ENCODE measurements around the gene UPK1B.

The UPK1B gene

DNA sequence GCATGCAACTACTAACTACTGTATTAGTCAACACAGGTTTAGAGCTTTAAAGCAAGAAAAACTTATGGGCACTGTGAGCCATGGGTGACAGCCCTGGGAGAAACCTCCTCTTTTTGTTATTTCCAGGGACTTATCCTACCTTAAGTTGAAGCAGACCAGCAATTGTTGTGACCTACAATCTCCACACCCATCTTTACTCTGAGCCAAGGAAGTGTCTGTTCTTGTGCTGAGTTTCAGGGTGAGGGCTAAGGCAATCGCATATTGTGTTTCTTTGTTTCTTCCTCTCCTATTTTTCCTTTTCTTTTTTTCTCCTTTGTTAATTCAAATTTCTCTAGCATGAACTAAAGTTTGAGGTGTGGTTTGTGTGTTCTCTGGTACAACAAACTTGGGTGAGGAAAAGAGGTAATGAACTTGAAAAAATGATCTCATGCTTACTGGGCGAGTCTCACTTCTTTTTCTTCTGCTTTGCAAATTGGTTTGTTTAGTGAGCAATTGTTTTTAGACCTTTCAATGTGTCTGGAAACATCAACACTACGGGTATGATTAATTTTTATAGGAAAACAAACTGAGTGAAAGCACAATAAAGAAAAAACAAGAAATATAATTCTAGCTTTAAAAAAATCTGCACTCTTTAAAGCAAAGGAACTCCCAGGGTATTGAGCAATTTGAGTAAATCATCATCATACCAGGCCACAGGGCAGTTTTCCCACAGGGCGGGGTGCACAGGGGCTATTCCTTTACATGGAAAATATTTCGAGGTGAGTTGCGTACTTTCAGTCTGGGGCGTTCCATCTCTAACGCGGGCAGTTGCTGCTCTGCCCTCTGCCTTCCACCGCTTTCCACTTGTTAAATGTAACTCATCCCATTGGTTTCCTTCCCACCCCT is 2.7 kb downstream of the UPK1B start:
- in situ Hi-C loops (cut with MboI; ENCODE audit: low sequenced_read_pairs), result no loop called here

GRCh38 chr3:119176778-119177177 is 3.4 kb downstream of the UPK1B start:
- in situ Hi-C loops (cut with MboI; ENCODE audit: low sequenced_read_pairs), result no loop called here

DNA sequence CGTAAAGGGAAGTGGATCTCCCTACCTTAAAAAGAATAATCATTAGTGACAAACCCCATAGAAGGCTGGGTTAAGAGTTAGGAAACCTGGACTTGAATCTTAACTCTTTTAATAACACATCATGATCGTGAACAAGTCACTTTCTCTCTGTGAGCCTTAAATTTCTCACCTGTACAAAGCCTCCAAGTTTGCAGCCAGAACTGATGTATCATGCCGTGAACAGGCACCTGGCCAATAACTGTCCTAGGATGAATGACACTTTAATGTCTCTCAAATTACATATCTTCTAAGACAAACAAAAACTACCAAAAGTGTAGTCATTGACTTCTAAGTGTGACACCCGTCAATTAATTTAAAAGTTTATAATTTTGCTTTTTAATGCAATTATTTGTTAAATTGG is 3.9 kb downstream of the UPK1B start:
- in situ Hi-C loops (cut with MboI; ENCODE audit: low sequenced_read_pairs), result no loop called here

- in situ Hi-C loops (cut with MboI; ENCODE audit: low sequenced_read_pairs), result no loop called here
Measured at GRCh38 chr3:119181765-119182164, 8.4 kb downstream of the UPK1B start.

GRCh38 chr3:119184111-119184510 is 10.7 kb downstream of the UPK1B start:
- in situ Hi-C loops (cut with MboI; ENCODE audit: low sequenced_read_pairs), result no loop called here

DNA sequence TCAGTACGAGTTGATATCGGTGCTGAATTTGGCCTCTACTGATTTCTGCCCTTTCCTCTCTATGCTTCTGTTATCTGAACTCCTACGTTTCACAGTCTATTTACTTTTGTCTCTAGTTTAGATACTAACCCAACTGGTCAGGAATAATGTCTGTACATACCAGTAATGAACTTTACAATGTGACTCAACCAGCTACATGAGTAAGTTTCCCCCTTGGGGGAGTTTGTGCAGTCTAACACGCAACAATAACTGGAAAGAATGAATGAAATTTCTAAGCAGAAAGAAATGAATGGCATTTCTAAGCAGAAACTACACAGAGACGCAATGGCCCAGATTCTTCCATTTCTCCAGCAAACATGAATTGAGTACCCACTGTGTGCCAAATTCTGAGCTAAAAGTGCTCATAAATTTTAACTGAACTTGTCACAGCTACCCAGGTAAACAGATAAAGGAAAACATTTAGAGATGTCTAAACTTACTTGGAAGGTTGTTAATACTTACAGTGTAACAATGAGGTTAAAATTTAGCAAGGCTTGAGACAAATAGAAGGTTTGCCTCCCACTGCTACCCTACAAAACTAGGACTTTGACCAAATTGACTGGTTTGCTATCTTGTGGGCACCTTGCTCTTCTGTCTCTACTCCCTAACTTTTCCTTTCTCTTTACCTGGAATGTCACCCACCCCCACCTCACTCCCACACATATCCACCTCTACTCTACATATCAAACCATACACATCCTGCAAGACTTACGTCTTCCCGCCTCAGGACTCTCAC is 11.6 kb downstream of the UPK1B start:
- in situ Hi-C loops (cut with MboI; ENCODE audit: low sequenced_read_pairs), result no loop called here

GRCh38 chr3:119187266-119187665 is 13.9 kb downstream of the UPK1B start:
- in situ Hi-C loops (cut with MboI; ENCODE audit: low sequenced_read_pairs), result no loop called here

GRCh38 chr3:119191800-119192199 is 18.4 kb downstream of the UPK1B start:
- in situ Hi-C loops (cut with MboI; ENCODE audit: low sequenced_read_pairs), result no loop called here

DNA sequence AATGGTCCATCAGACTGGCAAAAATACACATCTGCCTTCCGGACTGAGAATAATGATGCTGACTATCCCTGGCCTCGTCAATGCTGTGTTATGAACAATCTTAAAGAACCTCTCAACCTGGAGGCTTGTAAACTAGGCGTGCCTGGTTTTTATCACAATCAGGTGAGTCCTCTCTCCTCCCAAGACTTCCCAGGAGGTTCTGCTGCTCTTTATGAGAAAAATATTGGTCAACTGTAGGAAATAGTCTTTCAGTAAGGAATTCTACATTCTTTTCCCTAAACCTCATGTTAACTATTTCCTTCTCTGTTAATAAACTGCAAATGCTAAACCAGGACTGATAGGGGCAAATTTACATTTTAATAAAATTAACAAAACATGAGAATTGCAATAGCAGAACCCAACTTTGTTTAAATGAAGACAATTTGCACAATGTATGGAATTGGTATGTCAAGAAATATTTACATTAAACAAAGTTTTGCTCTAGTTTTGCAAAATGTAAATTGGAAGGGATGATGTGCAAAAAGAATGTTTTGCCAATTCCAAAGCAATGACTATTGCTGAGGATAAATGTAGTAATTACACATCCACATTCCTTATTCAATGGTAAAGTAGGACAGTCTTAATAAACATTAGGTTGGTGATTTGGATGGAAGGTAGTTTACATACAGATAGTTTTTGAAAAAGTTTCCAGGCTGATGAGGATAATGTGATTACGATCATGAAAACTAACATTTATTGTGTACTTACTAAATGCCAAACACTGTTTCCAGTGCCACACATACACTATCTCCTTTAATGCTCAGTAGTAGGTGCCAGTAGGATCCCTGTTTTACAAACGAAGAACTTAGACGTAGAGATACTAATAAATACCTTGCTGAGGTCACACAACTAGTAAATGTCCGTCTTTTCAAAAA is 21.1 kb downstream of the UPK1B start:
- in situ Hi-C loops (cut with MboI; ENCODE audit: low sequenced_read_pairs), result no loop called here

DNA sequence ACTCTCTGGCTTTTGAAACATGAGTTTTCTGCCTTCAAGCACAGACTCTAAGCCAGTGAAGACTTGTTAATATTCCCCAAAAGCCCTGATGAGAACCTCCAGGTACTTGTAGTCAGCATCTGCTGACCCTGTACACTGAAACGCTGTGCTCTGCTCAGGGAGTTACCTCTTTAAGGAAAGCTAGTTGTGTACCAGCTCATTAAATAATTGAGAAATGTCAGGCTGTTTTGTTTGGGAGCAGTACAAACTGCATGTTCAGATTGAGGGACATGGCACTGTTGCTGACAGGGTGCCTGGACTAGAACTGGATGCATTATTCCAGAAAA is 21.7 kb downstream of the UPK1B start:
- in situ Hi-C loops (cut with MboI; ENCODE audit: low sequenced_read_pairs), result no loop called here

DNA sequence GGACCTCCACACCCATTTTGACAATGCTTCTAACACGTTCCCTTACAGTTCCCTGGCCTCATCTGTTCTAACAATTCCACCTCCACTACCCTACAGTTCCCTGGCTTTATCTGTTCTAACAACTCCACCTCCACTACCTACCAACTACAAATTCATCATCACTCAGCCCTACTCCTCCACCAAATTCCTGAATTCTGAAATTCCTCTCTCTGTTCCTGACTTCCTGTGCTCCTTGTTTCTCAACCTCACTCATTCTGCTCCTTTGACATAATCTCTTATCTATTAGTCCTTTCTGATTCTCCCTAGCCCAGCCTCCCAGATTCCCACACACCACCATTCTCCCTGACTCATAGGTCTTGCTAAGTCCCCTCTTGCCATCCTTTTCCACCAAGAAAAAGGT is 22.5 kb downstream of the UPK1B start:
- in situ Hi-C loops (cut with MboI; ENCODE audit: low sequenced_read_pairs), result no loop called here

DNA sequence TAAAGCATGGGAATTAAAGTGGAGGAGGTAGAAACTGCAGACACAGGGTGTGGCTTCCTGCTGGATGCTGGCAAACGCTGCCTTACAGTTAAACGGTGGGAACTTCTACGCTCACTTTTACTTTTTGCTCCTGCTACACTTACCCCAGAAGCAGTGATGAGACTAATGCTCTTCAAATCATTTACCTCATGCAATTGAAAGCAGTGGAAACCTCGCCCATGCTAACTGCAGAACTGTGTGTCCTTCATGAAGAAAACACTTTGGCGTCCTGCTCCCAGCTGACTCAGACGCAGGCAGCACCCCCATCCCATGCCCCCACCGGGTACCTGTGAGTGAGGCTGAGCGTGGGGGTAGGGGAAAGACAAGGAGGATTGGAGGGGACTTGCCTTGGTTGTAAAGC is 31.8 kb downstream of the UPK1B start:
- in situ Hi-C loops (cut with MboI; ENCODE audit: low sequenced_read_pairs), result no loop called here

GRCh38 chr3:119205685-119206084 is 32.3 kb downstream of the UPK1B start:
- in situ Hi-C loops (cut with MboI; ENCODE audit: low sequenced_read_pairs), result no loop called here

DNA sequence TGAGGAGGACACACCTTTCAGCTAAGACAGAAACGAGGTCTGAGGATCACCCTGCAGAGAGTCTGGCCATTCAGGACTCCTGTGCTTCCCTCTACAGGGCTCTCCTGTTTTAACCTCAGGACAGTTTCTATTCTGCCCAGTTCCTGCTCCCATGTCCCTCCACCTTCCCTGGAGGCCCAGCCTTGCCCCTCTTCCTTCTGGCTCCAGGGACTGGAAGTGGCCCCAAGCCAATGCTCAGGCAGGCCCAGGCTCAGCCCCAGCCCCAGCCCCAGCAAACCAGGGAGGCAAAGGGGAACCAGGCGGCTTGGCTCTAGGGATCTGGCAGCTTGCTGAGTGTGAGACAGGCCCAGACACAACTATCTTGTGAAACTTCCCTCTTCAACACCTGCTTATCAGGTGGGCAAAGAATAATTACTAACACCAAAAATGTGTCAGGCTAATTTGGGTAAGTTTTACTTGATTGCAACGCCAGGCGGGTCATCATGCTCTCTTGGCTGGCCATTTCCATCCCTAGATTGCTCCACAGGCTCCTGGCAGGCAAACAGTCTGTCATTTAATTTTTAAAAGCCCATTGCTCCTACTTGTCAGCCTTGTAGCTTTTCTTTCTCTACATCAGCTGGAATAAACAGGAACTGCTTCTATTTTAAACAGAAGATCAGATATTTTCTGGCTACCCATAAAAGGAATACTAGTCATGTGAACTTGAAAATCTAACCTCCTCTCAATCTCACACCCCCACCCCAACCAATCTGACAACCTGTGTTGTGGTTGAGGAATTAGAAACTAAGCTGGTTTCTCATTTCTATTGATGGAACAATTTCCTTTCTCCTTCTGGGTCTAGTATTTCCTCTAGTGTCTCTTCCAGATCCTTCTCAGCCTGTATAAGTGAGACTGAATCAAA is 33.5 kb downstream of the UPK1B start:
- in situ Hi-C loops (cut with MboI; ENCODE audit: low sequenced_read_pairs), result no loop called here

DNA sequence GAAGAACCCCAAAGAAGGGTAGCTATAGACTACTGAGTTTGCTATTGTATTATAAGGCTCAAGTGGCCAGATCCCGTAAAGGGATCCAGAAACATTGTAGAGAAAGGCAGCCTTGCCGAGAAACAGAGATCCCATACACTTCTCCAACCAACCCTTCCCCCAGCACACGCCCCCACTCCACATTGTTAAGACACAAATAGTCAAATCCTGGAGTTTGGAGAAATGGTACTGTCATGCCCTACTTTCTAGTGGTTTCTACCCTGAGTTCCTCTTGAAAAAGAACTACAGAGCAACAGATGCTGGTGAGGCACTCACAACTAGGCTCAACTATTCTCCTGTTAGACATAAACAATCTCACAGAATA is 34.1 kb downstream of the UPK1B start:
- in situ Hi-C loops (cut with MboI; ENCODE audit: low sequenced_read_pairs), result no loop called here

DNA sequence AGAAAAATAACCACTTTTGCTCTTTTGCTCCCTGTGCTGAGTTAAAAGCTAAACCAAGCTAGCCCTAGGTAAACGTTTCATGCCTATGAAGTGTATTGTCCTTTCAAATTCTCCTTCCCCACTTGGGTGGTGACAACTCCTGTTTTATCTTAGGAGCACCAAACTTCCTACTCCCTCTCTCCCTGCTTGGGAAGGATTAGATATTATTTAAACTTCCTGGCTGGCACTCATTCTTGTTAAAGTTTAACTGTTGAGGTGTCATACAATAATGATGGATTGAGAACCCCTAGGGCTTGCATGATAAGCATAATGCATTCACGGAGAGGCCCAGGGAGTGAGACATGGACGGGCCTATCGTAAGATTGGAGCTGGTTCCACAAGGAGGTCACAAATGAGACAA is 37.8 kb downstream of the UPK1B start:
- in situ Hi-C loops (cut with MboI; ENCODE audit: low sequenced_read_pairs), result no loop called here

DNA sequence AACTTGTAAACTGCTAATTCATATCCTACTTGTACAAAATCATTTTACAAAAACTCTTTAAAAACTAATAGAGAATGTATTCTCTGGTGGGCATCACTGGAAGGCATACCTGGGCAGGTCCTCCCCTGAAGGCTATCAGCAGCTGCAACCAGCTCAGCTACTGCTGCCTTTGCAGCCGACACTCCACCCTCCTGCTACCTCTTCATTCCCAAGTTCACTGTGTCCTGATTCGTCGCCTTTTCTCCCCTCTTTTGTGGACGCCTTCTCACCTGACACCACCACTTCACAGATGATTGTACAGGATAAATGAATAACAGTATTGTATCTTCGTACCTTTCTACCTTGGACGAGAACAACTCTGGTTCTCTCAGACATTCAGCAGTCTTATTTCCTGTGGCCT is 38.4 kb downstream of the UPK1B start:
- in situ Hi-C loops (cut with MboI; ENCODE audit: low sequenced_read_pairs), result no loop called here

DNA sequence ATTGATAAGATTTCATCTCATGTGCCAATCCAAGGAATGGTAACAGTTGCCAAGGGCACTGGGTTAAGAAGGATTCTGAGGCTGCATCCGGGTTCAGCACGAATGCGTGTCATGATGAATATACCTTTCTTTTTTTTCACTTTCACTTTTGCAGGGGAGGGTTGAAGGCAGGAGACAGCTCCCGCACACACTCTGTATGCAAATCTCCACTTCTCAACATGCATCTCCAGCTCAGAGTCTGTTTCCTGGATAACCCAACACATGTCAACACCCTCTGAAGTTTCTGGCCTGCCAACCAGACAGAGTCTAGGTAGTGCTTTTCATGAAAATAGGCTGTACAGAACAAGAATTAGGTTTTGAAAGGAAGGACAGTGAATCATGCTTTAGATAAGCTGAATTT is 45.7 kb downstream of the UPK1B start:
- in situ Hi-C loops (cut with MboI; ENCODE audit: low sequenced_read_pairs), result no loop called here

GRCh38 chr3:119220198-119220597 is 46.8 kb downstream of the UPK1B start:
- in situ Hi-C loops (cut with MboI; ENCODE audit: low sequenced_read_pairs), result no loop called here

GRCh38 chr3:119220970-119221667 is 47.7 kb downstream of the UPK1B start:
- in situ Hi-C loops (cut with MboI; ENCODE audit: low sequenced_read_pairs), result no loop called here
